VCaP (cell line): Measurements from ENCODE around the gene GAB3.

Experiments
- H3K27ac ChIP-seq: fragments of 450-650 bp; 2 replicates; pipeline ENCODE4 v1.5.1; 2017
- TF ChIP-seq, protein P1 (sequence below): fragments of 450-650 bp; conservative IDR thresholded peaks from 2 replicates; pipeline ENCODE4 v1.5.1; 2017; ENCODE audit warnings: mild to moderate bottlenecking, moderate library complexity

The GAB3 gene

GRCh38 chrX:154748712-154749339 is 2.1 kb downstream of the GAB3 start:
- H3K27ac ChIP-seq, result no peak overlapping the region
- TF ChIP-seq, protein P1, sequence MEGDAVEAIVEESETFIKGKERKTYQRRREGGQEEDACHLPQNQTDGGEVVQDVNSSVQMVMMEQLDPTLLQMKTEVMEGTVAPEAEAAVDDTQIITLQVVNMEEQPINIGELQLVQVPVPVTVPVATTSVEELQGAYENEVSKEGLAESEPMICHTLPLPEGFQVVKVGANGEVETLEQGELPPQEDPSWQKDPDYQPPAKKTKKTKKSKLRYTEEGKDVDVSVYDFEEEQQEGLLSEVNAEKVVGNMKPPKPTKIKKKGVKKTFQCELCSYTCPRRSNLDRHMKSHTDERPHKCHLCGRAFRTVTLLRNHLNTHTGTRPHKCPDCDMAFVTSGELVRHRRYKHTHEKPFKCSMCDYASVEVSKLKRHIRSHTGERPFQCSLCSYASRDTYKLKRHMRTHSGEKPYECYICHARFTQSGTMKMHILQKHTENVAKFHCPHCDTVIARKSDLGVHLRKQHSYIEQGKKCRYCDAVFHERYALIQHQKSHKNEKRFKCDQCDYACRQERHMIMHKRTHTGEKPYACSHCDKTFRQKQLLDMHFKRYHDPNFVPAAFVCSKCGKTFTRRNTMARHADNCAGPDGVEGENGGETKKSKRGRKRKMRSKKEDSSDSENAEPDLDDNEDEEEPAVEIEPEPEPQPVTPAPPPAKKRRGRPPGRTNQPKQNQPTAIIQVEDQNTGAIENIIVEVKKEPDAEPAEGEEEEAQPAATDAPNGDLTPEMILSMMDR, result peak; percentile 82

DNA sequence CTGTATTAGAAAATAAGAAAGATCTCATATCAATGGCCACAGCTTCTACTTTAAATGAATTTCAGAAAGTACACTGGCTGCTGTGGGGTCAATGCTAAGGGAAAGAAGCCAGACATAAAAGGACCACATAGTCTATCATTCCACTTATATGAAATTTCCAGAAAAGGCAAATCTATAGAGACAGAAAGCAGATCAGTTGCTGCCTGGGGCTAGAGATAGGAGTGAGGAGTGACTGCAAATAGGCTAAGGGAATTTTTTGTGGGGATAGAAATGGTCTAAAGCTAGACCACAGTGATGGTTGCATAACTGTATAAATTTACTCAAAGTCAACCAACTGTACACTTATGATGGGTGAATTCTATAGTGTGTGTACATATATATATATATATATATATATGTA is 8.3 kb downstream of the GAB3 start:
- TF ChIP-seq, protein P1, result no peak
- H3K27ac ChIP-seq, result no peak overlapping the region

DNA sequence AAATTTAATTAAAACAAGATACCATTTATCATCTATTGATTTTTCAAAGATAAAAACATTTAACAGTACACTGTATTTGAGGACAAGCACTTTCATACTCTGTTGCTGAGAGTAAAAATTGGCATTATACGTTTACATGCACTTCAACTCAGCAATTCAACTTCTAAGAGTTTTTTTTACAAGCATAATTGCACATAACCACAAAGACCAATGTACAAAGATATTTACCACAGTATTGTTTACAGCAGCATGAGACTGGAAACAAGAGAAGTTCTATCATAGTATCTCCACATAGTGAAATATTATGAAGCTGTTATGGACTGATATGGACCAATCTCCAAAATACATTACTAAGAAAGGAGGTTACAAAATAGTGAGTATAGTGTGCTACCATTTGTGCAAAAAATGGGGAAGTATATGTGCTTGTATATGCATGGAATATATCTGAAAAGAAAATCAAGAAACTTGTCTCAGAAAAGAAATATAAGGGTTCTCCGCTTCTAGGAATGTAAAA is 10.9 kb downstream of the GAB3 start:
- H3K27ac ChIP-seq, result no peak overlapping the region
- TF ChIP-seq, protein P1, result no peak

GRCh38 chrX:154738011-154738738 is 12.7 kb downstream of the GAB3 start:
- TF ChIP-seq, protein P1, result no peak
- H3K27ac ChIP-seq, result no peak overlapping the region

DNA sequence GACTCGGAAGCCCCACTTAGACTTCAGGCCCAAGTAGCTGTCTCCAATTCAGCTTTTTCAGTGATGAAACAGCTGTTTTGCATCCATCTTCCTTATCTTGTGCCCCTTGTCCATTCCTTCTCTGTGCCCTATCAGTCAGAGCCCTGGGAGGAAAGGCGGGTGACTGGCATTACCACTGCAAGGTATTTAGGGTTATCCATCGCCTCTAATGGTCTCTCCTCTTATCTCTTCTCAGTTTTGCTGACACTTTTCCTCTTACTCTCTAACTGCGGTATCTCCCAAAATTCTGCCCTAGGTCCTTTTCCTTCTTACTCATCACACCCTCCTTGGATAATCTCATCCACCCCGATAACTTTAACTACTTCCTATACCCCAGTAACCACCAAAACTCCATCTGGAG is 13.7 kb downstream of the GAB3 start:
- TF ChIP-seq, protein P1, result no peak
- H3K27ac ChIP-seq, result no peak overlapping the region

- no peak overlapping the region for H3K27ac ChIP-seq
- TF ChIP-seq, protein P1, result no peak
These were observed 15.0 kb downstream of the GAB3 start for GRCh38 chrX:154735695-154736393.
